Rectal smooth muscle tissue (tissue), 1 donor: Measurements from ENCODE around the gene ADGRB3.
"Not testable (repeated sequence)": the region's sequence is repeated elsewhere in the genome, so short reads cannot be mapped to it uniquely, and the experiment has no call there.

Experiments
- H3K27ac ChIP-seq: one replicate; pipeline ENCODE4 v1.7.0; 2013; ENCODE audit warnings: low read depth, low read length, inconsistent platforms
- H3K27me3 ChIP-seq: one replicate; pipeline ENCODE4 v1.7.0; 2013; ENCODE audit warnings: low read length; ENCODE audit not compliant: control insufficient read depth, insufficient read depth
- H3K36me3 ChIP-seq: one replicate; pipeline ENCODE4 v1.7.0; 2013; ENCODE audit warnings: low read length; ENCODE audit not compliant: control insufficient read depth, insufficient read depth
- H3K4me1 ChIP-seq: one replicate; pipeline ENCODE4 v1.7.0; 2013; ENCODE audit warnings: low read length; ENCODE audit not compliant: control insufficient read depth, insufficient read depth
- H3K4me3 ChIP-seq: one replicate; pipeline ENCODE4 v1.7.0; 2013; ENCODE audit warnings: low read length
- H3K9ac ChIP-seq: one replicate; pipeline ENCODE4 v1.7.0; 2013; ENCODE audit warnings: low read length

The ADGRB3 gene

GRCh38 chr6:68652117-68652536, 17.0 kb downstream of the ADGRB3 start:
- no peak overlapping the region for H3K27ac ChIP-seq
- H3K9ac ChIP-seq, result no peak overlapping the region

GRCh38 chr6:68653074-68653705, 18.1 kb downstream of the ADGRB3 start:
- Histone ChIP-seq H3K27me3 (no peaks in the 10 kb centered on the region), H3K4me1 (no peaks in the 10 kb centered on the region), H3K27ac (no peak overlapping the region), H3K4me3 (no peak overlapping the region), H3K36me3 (no peaks in the 10 kb centered on the region), H3K9ac (no peak overlapping the region)

More at GRCh38 chr6:68652117-68652536, 17.0 kb downstream of the ADGRB3 start:
- H3K4me3 ChIP-seq, result no peak overlapping the region
- no peaks in the 10 kb centered on the region for H3K36me3 ChIP-seq
- no peaks in the 10 kb centered on the region for H3K4me1 ChIP-seq
- no peaks in the 10 kb centered on the region for H3K27me3 ChIP-seq

GRCh38 chr6:68653706-68654089, 18.6 kb downstream of the ADGRB3 start:
- no peaks in the 10 kb centered on the region for H3K36me3 ChIP-seq
- H3K9ac ChIP-seq, result no peak overlapping the region
- H3K27ac ChIP-seq, result no peak overlapping the region
- no peak overlapping the region for H3K4me3 ChIP-seq
- no peaks in the 10 kb centered on the region for H3K27me3 ChIP-seq
- H3K4me1 ChIP-seq, result no peaks in the 10 kb centered on the region

- Histone ChIP-seq H3K4me3 (no peak overlapping the region), H3K36me3 (no peaks in the 10 kb centered on the region), H3K9ac (no peak overlapping the region)
These were observed 19.1 kb downstream of the ADGRB3 start for GRCh38 chr6:68654134-68654533.

GRCh38 chr6:68655028-68655427, 19.9 kb downstream of the ADGRB3 start:
- H3K9ac ChIP-seq, result no peak overlapping the region
- no peaks in the 10 kb centered on the region for H3K27me3 ChIP-seq
- H3K4me1 ChIP-seq, result no peaks in the 10 kb centered on the region
- H3K36me3 ChIP-seq, result no peaks in the 10 kb centered on the region
- no peak overlapping the region for H3K4me3 ChIP-seq
- no peak overlapping the region for H3K27ac ChIP-seq

More at GRCh38 chr6:68654134-68654533, 19.1 kb downstream of the ADGRB3 start:
- no peaks in the 10 kb centered on the region for H3K4me1 ChIP-seq
- H3K27me3 ChIP-seq, result no peaks in the 10 kb centered on the region
- no peak overlapping the region for H3K27ac ChIP-seq

GRCh38 chr6:68657374-68658139, 22.5 kb downstream of the ADGRB3 start:
- H3K27me3 ChIP-seq, result no peaks in the 10 kb centered on the region
- H3K4me1 ChIP-seq, result no peaks in the 10 kb centered on the region
- no peak overlapping the region for H3K27ac ChIP-seq
- no peak overlapping the region for H3K9ac ChIP-seq
- no peaks in the 10 kb centered on the region for H3K36me3 ChIP-seq
- no peak overlapping the region for H3K4me3 ChIP-seq

GRCh38 chr6:68658338-68658737, 23.3 kb downstream of the ADGRB3 start:
- no peaks in the 10 kb centered on the region for H3K36me3 ChIP-seq
- H3K4me3 ChIP-seq, result no peak overlapping the region
- H3K4me1 ChIP-seq, result no peaks in the 10 kb centered on the region
- no peaks in the 10 kb centered on the region for H3K27me3 ChIP-seq
- no peak overlapping the region for H3K27ac ChIP-seq
- no peak overlapping the region for H3K9ac ChIP-seq

- Histone ChIP-seq H3K27ac (no peak overlapping the region), H3K27me3 (no peaks in the 10 kb centered on the region), H3K4me1 (no peaks in the 10 kb centered on the region), H3K9ac (no peak overlapping the region), H3K36me3 (no peaks in the 10 kb centered on the region), H3K4me3 (no peak overlapping the region)
These were observed 38.2 kb downstream of the ADGRB3 start for GRCh38 chr6:68673255-68673654.

GRCh38 chr6:68675548-68675947, 40.5 kb downstream of the ADGRB3 start:
- H3K9ac ChIP-seq, result no peak overlapping the region
- H3K27ac ChIP-seq, result no peak overlapping the region
- H3K4me1 ChIP-seq, result no peaks in the 10 kb centered on the region
- no peaks in the 10 kb centered on the region for H3K36me3 ChIP-seq
- H3K27me3 ChIP-seq, result no peaks in the 10 kb centered on the region
- H3K4me3 ChIP-seq, result no peak overlapping the region

- H3K4me3 ChIP-seq, H3K27ac ChIP-seq, H3K36me3 ChIP-seq, H3K4me1 ChIP-seq, H3K27me3 ChIP-seq, H3K9ac ChIP-seq: not testable (repeated sequence)
These were observed 41.0 kb downstream of the ADGRB3 start for GRCh38 chr6:68676094-68676493.

- Histone ChIP-seq H3K9ac (no peak overlapping the region), H3K36me3 (no peaks in the 10 kb centered on the region), H3K4me1 (no peaks in the 10 kb centered on the region), H3K27me3 (no peaks in the 10 kb centered on the region), H3K4me3 (no peak overlapping the region), H3K27ac (no peak overlapping the region)
These were observed 42.0 kb downstream of the ADGRB3 start for GRCh38 chr6:68677058-68677457.

GRCh38 chr6:68679399-68679798, 44.3 kb downstream of the ADGRB3 start:
- no peaks in the 10 kb centered on the region for H3K36me3 ChIP-seq
- H3K4me1 ChIP-seq, result no peaks in the 10 kb centered on the region
- H3K27me3 ChIP-seq, result no peaks in the 10 kb centered on the region
- H3K9ac ChIP-seq, result no peak overlapping the region
- no peak overlapping the region for H3K27ac ChIP-seq
- H3K4me3 ChIP-seq, result no peak overlapping the region

- no peaks in the 10 kb centered on the region for H3K36me3 ChIP-seq
- H3K27ac ChIP-seq, result no peak overlapping the region
- no peak overlapping the region for H3K4me3 ChIP-seq
- no peak overlapping the region for H3K9ac ChIP-seq
- H3K27me3 ChIP-seq, result no peaks in the 10 kb centered on the region
- H3K4me1 ChIP-seq, result no peaks in the 10 kb centered on the region
These were observed 45.2 kb downstream of the ADGRB3 start for GRCh38 chr6:68680264-68680663.
